DMS53 treated with DMSO at 0.1 percent for 48 hours (cell line): Measurements from ENCODE around the gene LMF1.

Experiments used
- DNase-seq: peaks from one replicate; lab custom pipeline; 2025; ENCODE audit not compliant: unreplicated experiment; lab: John Stamatoyannopoulos, UW

Gene LMF1

DNA sequence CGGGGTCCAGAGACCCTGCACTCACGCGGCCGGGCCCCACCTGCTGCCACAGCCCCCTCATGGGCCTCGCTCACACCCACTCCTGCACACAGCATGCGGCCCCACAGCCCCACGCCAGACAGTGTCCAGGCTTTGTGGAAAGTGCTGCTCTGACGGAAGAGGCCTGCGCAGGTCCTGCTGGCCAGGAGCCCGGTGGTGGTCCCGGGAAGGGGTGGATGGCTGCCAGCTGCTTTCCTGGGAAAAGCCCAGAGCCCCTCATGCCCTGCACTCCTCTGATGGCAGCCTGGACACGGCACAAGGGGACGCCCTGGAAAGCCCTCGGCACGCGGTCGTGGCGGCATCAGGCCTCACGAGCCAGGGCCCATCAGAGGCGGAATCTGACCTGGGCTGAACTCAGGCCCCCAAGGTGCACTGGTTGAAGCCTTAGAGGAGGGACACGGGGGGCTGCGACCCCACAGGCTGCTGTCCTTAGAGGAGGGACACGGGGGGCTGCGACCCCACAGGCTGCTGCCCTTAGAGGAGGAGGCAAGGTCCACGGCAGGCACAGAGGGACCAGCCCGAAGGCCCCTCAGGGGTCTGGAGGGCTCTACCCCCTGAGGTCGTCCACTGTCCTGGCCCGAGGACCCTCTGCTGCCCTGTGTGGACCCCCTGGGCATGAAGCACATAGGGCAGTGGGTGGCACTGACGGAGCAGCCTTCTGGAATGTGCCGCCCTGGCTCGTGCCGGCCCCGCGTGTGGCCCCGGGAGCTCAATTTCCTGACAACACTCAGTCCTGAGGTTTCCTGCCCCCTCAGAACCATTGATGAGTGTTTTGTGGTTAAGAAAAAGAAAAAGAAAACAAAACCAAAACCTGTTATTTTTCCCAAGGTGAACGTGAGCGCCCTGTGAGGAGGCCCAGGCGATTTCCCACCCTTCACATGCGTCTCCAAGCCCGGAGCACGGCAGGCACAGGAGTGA is 32.9 kb upstream of the LMF1 start:
- no peak for DNase-seq

DNA sequence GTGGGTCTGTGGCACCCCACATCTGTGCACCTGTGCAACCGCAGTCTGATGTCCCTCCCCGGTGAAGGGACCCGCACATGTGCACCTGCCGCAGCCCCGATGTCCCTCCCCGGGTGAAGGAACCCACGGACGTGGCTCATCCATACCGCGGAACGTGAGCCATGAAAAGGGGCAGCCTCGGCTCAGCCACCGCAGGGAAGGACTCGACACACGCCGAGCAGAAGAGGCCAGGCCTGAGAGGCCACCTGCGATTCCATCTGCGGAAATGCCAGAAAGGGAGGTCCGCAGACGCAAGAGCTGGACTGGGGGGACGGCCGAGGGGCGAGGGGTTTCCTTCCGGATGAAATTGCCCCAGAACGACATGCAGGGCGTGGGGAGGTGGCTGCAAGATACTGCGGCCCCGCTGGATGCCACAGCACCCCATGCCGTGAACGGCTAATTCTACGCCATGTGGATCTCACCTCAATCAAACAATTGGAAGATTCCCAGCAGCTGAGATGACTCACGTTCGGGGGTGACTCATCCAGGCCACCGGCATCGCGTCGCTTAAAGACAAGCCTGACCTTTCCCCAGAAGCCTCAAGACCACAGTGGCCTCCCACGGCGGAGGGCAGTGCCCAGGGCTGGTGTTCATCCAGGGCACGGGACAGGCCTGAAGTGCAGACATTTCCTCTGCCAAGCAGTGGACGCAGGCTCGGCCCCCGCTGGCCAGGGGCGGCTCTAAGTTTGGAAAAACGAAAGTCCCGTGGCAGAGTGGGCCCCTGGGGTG is 31.8 kb upstream of the LMF1 start:
- no peak for DNase-seq

DNA sequence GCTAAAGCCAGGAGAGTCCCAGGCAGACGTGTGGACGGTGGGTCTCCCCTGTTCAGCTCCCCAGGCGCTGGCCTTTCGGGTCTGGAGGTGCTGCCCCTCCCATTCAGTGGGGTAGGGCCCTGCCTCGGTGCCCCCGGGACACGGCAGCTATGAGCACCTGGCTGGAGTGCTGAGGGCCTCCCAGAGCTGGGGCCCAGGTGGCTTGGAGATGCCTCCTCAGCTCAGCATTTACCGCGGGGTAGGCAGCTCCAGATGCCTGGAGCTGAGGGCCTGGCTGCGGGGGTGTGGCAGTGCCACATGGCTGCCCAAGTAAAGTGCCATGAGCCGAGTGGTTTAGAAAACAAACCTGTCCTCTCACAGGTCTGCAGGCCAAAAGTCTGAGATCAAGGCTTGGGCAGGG is 30.3 kb upstream of the LMF1 start:
- DNase-seq, result no peak

DNA sequence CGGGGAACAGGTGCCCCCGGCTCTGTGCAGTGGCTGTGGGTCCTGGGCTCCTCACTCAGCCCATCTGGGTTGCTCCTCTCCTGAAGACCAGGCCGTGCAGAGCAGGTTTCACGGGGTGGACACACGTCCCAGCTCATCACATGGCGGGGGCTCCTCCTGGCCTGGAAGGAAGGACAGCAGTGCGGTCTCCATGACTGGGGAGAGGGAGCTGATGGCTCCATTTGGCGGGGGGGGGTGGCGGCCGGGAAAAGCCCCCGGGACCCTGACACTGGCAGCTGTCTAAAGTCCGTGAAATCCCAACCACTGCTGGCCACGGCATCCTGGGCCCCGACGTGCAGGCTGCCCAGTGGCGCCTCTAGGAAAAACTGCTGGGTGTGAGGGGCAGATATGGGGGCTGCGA is 29.8 kb upstream of the LMF1 start:
- no peak for DNase-seq

DNA sequence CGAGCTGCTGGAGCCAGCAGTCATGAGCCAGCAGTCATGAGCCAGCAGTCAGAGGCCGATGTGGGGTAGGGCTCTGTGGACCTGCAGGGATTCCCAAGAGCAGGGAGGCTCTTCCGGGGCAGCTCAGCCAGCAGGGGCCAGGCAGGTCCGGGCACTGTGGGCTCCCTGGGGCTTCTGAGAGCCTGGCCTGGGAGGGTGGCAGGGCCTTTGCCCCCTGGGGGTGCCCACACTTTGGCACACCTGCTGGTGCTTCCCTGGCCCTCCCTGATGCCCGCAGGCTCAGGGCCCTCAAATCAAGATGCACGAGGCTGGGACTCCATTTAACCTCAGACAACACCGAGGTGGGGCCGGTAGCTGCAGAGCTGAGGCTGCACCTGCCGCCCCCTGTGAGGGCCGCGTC is 28.9 kb upstream of the LMF1 start:
- DNase-seq, result no peak

DNA sequence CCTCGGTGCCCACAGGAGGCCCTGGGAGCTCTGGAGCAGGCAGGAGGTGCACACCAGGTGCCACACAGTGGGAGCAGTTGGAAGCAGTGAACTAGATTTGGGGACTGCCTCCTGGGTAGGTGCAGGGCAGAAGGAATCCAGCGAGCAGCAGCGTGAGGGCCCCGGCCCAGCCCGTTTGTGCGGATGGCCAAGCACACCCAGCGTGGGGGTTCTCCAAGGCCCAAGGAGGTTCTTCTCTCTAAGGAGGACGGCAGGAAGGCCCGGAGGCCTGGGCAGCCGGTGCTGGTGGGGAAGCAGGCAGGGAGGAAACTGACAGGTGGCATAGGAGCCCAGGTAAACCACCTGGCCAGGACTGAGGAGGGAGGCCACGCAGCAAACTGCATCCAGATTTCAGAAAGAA is 27.8 kb upstream of the LMF1 start:
- no peak for DNase-seq

DNA sequence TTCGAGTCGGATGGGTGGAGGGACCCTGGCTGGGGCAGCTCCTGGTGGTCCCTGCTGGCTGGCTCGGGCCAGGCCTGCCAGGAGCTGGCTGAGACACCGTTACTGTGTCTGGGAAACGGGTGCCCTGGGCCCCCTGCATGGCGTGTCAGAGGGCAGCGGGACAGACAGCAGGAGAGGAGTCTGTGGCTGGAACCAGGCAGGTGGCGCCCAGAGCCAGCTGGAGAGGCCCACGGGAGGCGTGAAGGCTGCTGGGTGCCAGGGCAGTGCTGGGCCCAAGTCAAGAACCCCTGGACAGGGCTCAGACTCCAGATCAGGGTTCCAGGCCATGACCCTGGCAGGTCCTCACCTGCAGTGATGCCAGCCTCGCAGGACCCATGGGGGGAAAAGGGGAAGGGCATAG is 27.4 kb upstream of the LMF1 start:
- DNase-seq, result no peak

DNA sequence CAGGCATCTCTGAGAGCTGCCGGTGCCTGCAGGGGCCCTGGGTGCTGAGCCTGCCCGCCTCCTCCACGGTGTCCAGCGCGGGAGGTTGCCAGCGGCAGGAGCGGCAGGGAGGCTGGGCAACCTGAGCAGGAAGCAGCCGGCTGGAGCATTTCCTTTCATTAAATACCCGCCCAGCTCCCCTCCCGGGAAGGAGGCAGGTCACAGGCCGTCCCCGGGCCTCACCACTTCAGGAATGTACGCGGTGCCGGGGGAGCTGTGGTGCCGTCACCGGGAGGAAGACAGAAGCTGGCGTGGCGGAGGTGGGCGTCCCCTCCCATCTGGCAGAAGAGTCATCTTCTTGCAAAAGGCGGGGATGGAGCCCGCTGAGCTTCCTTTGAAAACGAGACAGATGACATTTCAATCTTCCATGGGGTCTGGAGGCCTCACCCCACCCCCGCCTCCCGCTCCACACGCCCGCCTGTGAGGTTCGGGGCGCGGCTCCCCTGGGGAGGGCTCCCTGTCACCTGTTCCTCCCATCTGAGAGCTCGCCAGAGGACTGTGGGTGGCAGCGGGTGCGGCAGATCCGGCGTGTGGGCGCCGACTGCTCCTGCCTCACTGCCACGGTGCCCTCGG is 26.8 kb upstream of the LMF1 start:
- no peak for DNase-seq

DNA sequence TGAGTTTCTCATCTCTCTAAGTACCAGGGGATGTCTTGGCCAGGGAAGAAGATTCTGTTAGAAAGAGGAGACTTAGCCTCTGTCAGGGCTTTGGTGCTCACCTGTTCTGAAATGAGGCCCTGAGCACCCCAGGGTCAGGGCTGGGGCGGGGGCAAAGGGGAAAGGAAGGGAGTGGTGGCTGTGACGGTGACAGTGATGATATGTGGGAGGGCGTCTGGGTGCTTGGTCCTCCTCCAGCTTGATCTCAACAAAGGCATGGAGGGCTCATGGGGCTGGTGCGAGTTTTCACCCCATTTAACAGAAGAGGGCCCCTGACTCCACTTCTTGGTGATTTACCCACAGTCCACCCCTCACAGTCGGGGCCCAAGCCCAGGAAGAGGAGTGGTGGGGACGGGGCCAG is 25.9 kb upstream of the LMF1 start:
- DNase-seq, result no peak

DNA sequence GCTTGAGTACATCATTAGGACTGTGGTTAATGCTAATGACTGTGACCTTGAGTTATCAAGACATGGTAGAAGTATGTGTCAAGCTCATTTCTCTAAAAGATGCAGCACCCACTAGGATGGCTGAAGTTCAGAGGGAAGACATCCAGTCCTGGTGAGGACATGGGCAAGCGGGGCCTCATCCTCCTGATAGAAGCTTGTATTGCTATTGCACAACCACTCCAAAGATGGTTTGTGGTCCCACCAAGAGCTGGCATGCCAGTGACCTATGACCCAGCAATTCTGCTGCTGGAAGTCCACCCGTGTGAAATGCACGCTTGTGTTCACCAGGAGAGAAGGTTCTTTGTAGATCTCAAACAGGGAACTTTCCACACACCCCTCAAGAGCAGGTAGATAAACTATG is 25.0 kb upstream of the LMF1 start:
- DNase-seq, result no peak

DNA sequence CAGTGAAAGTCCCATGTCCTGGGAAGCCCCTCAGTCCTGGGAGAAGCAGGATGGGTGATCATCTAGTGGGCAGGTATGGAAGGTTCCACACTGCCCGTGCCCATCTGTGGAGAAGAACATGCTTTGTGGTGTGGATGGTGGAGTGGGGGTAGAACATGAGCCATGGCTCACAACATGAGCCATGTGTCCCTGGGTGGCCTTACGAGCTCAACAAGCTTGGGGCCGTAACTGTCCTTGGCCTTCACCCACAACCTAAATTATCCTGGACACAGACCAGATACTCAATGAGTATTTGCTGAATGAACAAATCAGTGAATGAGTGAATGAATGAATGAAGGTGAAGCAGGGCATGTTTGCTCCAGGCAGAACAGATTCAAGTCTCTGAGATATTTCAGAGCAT is 24.3 kb upstream of the LMF1 start:
- no peak for DNase-seq

DNA sequence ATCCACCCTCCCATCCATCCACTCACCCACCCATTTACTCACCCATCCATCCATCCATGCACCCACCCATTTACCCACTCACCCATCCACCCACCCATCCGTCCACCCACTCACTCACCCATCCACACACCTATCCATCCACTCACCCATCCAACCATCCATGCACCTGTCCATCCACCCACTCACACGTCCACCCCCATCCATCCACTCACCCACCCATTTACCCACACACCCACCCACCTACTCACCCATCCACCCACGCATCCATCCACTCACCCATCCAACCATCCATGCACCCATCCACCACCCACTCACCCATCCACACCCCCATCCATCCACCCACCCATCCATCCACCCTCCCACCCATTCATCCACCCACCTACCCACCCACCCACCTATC is 22.9 kb upstream of the LMF1 start:
- no peak for DNase-seq

DNA sequence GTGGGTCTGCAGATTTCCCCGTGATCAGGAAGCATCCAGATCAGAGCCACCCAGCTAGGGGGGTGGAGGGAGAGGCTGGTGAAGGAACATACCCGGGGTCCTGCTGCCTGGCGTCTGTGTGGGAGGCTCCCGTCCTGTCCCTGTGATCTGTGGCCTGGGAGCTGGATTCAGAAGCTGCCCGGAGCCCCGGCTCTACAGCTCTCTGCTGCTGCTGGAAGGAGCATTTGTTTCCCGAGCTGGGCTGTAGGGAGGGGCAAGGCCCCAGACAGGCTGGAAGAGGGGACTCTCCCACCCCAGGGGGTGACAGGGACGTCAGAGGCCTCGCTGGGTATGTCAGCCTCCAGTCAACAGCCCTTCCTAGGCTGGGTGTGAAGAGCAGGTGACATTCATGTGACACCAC is 21.0 kb upstream of the LMF1 start:
- no peak for DNase-seq

DNA sequence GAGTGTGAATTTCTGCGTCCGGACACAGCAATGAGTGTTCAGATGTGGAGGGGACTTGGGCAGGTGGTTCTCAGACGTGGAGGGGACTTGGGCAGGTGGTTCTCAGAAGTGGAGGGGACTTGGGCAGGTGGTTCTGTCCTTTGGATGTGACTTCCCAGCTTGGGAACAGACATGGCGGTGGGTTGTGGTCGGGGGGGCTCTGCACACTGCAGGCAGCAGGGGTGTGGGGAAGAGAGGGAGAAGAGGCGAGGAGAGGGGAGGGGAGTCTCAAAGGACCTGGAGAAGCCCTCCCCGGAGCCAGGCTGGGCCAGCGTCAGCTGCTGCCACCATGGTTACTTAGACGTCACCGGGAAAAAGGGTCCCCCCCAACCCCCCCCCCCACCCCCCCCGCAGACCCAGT is 20.6 kb upstream of the LMF1 start:
- DNase-seq, result no peak

DNA sequence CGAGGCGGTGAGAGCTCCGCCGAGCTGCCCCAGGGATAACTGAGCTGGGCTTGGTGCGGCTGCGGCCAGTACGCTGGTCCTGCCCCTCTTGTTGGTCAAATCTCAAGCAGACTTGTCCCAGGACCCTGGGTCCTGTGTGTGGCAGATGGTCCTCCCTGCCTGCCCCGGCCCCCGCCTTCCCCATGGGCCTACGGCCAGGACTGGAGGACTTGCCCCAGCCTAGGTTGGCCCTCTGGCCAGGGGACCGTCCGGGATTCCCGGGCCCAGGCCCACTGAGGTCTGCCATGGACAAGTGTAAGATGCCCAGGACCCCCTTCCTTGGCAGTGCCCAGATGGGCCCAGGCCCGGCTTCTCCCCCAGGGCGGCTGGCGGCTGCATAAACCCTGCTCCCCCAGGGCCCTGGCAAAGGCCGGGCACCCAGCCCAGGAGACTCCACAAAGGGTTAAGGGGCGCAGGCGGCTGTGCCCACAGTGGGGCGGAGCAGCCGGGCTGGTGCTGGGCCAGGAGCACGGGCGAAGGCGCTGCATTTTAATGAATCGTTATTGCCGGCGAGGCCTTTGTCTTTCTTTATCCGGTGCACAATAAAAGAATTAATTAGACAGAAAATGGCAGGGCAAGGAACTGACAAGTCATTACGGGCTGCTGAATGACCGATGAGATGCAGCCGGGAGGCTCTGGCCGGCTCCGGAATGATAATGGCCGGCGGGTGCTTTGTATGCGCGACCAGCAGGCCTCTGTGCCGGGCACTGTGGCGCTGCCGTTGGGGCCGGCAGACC is 19.9 kb upstream of the LMF1 start:
- no peak for DNase-seq

DNA sequence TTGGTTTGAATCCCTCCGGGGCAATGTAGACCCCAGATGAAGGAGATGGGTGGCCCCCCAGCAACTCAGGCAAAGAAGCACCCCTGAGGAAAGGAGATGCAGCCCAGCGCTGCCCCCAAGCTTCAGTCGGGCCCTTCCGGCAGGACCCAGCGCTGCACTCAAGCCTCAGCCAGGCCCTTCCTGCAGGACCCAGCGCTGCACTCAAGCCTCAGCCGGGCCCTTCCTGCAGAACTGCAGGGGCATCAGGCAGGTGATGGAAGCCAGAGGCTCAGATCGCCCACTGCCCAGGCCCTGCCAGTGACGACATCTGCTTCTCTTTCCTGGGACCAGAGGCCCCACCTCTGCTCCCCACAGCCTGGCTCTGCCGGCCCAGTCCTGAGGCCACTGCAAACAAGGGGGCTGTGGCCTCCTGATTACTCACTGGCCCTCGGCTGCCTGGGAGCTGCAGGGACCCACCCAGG is 18.6 kb upstream of the LMF1 start:
- DNase-seq, result no peak

DNA sequence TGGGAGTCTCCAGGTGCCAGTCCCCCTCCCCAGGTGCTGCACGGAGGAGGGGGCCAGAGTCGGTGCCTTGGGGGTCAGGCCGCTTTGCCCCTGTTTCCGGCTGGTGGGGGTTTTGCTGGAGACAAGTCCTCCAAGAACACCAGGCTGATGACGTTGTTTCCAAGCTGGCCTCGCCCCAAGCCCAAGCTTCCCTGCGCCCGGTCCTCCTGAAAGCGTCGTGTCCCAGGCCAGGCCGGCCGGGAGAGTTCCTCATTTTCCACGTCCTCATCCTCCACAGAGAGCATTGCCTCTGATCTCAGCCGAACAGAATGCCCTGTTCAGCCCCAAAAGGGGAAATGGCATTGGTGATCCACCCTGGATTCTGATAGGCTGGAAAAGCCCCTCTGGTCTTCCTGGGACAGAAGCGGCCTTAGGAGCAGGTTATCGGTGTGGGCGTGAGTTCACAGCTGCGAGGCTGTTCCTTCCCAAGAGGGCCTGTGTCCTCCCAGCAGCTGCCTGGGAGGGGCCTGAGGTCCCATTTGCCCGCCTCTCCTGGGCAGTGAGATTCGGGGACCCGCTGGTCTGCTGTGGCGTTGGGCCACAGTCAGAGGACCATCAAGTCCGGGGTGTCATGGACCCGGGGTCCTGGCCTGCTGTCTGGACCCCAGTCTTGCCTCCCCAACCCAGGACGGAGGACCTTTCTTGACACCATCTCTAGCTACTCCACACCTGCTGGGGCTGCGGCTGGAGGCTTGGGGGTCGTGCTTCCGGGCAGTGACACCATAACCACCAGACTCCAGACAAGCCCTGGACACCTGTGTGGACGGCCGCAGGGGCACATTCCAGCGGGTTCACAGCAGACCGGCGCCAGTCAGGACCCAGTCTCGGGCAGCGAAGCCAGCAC is 17.9 kb upstream of the LMF1 start:
- no peak for DNase-seq

DNA sequence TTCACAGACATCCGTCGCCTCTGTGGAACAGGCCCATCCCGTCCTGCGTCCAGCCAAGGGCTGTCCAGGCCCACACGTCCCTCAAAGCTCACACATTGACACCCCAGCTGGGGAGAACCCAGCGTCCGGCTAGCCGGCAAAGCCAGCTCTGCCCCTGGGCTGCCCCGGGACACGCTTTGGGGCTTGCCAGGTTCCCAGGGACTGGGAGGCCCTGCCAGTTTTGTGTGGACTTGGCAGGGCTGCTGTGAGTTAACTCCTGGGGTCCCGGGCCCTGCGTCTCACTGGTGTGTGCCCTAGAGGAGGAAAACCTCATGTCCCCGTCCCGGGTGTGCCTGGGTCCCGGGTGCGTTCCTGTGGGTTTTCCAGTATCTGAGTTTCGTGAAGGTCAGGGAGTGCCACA is 17.1 kb upstream of the LMF1 start:
- no peak for DNase-seq

DNA sequence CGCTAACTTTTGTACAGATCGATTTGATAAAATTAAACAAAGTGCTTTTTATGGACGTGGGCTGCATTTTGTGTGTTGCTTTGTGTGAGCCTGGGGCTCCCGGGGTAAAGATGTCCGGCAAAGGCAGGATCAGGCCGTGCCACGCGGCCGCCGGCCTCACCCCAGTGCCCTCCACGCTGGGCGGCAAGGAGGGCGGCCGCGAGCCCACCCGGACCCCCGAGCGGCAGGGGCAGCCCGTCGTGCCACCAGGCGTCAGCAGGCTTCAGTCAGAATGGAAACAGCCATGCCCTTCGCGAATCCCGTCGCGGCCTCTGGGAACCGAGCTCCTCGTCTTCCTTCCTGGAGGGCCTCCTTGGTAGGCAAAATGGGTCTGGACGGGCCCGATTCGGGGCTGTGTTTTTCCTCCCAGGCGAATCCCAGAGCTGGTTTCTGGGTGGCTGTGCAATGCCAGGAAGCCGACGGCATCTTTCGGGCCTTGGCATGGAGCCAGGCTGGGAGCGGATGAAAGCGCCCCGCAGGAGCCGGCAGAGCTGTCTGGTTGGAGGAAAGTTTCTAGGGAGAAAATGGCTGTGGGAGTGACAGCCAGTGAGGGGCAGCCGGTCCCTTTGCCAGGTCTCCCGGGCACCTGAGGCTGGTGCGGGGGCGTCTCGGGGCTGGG is 16.3 kb upstream of the LMF1 start:
- no peak for DNase-seq

DNA sequence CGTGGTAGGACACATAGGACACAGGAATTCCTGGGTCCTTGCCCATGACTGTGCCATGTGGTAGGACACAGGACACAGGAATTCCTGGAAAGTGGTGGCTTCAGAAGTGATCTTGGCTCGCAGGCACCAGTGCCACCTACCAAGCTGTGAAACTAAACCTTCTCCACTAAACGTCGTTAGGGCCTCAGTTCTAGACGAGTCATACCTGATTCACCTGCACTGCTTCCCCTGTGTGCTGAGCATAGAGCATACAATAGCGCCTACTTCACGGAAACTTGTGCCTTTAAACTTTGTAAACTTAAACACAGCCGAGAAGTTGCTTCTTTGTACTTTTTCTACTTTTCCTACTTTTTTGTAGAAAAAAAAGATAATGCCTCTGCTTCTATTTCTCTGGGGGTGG is 15.6 kb upstream of the LMF1 start:
- DNase-seq, result no peak
